ENCODE data around the gene KCNC1.

KCNC1 gene

DNA sequence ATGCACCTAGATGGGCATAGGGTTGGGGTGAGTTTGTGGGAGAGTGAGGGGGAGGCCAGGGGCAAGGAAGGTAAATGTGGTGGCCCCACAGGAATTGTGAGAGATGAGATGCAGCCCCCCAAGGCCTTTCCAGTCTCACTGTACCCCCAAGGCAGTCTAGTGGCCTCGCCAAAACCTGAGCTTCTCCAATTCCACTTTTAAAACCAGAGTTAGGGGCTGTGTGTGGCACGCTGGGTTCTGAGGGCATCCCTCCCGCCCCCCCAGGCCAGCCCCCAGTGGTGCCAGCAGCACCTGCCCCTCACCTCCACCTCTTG is 40.4 kb downstream of the KCNC1 start:
- no peak for DNase-seq

DNA sequence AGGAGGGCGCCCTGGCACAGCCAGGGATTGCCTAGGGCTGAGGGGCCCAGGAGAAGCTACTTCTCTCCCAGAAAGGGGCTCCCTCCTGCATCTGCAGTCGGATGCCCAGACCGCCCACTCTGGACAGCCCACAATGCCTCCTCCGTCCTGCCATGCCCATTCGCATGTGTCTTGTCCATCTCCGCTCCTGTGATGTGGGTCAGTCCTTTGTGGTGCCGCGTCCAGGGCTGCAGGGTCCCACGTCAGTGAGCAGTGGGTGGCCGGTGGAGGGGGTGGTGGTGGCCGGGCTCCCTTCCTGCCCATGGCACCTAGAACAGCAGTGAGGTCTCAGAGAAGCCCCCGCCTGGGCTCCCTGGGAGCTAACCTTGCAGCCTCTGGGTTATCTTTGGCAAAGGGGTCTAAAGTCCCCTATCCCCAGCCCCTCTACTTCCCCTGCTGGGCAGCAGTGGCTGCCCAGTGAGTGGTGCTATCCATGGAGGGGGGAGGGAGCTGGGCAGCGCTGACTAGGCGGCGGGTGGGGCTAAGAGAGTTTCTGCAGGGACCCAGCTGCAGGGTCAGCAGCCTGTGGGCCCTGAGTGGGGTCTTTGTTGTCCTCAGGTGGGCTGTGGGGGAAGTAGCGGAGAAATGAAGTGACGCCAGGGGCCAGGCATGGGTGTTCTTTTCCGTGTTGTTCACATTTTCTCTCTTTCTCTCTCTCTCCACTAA is 41.1 kb downstream of the KCNC1 start:
- DNase-seq: no peak

DNA sequence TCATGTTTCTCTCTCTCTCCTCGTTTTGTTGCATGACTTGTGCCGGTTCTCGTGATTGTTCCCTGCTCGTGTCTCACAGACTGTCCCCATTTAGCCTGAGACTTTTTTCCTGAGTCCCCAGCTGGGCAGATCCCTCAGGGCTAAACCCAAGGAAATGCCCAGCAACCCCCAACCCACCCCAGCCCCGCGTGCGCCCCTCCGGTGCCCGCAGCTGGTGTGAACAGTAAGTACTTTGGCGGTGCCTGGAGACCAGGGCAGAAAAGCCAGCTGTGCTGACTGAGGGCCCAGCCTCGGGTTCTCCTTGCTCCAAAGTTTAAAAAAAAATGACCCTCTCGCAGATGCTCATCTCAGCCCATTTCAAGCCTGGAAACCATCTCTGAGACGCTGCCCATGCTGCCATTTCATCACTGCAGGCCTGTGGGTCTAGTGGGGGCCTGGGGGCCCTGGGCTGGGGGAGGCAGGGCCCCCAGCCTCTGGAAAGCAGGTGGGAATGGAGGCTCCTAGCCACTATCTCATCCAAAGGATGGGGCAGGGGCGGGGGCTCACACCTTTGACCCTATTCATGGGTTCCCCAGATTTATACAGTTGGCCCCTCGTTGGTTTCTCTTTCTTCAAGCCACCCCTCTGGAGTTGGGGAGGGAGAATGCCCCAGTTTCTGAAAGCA is 41.8 kb downstream of the KCNC1 start:
- DNase-seq: no peak

DNA sequence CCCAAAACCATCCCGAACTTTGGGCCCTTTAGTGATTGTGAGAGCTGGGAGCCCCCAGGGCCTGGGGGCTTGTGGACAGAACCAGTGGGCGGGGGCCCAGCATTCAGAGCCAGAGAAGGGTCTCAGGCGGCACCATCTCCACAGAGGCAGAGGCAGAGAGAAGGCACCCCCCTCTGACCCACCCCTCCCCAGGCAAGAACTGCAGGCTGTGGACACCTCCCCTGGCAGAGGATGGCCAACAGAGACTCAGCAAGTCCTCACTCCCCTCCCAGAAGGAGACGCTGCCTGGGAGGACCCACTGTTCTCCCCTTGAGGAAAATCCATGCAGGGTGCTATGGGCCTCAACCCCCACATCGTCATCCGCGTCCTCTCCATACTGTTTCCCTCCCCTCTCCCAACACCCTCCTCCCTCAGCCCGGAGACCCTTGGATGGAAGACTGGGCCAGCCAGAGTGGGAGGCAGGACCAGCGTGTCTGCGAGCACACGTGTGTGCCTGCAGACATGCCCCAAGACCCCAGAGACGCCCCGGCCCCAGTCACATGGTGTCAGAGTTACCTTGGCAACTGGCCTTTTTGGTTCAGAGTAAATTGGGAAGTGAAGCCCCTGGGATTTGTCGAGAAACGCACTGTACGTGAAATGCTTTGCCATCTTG is 42.6 kb downstream of the KCNC1 start:
- DNase-seq: no peak

DNA sequence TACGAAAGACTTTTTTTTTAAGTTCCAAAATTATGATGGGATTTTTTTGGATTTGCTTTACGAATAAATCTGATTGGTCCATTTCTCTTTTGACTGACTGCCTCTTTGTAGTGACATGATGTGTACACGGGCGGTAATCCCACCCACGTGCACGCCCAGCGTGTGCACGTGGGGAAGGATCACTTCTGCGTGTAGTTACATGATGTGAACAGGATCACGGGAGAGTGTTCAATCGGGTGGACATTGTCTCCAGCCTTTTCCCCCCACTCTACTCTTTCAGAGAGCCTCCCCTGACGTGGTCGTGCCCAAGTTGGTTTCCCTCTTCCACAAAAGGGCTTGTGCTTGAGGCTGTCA is 43.1 kb downstream of the KCNC1 start:
- DNase-seq: no peak

DNA sequence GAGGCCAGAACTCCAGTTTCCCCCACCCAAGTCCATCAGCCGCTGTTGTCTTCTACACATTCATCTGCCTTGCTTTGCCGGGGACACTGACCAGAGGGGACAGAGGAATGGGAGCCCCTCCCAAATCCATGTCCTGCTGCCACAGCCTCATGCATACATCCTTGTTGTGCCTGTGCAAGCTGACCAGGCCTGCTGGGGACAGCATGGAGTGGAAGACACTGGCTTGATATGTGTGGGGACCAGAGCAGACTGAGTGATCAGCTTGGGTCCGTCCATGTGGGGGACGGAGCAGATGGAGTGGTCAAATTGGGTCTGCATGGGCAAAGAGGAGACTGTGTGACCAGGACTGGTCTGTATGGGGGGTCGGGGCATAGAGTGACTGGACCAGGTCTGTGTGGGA is 43.8 kb downstream of the KCNC1 start:
- no peak for DNase-seq

DNA sequence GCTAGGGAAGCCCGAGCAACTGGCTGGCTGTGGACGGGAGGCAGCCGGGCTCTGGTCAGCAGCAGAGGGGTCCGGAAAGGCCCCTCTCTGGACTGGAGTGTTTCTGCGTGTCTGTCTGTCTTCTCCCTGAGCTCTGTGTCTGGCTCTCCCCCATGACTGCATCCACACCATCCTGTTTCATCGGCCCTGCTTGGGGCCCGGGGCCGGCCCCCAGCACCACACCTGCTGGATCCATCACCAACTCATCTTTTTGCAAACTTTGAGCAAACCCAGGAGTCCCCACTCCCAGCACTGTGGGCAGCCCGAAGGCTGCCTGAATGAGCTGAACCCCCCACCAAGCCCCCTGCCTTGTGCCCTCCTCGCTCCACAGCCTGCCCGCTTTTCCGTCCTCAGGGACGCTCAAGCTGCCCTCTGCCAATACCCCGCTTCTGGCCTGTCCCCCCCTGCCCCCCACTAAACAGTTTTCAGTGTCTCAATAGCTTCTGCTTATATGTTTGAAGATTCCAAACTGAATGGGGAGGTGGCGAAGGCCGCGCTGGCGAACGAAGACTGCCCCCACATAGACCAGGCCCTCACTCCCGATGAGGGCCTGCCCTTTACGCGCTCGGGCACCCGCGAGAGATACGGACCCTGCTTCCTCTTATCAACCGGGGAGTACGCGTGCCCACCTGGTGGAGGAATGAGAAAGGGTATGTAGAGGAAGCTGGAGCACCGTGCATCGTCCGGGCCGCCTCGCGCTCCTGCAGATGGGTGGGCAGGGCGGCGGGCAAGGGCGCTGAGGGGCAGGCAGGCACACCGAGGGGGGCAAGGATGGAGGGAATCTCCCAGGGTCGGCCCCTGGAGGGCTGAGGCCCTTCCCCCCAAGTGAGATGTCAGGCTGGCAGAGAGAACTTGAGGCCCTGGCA is 44.6 kb downstream of the KCNC1 start:
- DNase-seq: no peak

DNA sequence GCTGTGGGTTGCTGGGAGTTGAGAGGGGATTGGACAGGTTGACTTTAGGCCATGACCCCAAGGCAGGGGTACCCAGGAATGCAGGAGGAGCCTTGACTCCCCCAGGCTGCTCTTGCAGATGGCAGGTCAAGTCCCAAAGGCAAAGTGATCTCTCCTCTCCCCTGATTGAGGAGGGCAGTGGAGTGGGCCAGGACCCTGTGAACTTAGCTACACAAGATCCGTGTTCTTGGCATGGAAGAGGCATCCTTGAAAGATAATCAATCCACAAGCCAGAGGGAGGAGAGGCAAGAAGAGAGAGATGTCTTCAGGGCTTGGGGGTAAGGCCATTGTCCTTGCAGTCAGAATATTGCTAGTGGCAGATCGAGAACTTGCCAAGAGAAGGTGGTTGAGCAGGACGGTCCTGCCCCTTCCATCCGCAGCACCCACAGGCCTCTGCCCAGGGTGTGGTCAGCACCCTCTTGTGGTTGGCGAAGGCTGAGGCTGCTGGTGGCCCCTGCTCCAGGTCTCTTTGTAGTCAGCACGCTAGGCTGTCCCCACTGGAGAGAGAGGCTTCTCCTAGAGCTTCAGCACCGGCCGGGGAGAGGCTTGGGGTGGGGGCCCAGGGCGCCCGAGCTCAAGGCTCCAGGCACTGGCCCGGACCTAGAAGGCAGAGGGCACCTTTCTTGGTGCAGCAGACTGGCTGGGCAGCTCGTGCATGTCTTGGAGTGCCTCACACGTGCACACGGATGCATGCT is 45.4 kb downstream of the KCNC1 start:
- no peak for DNase-seq

DNA sequence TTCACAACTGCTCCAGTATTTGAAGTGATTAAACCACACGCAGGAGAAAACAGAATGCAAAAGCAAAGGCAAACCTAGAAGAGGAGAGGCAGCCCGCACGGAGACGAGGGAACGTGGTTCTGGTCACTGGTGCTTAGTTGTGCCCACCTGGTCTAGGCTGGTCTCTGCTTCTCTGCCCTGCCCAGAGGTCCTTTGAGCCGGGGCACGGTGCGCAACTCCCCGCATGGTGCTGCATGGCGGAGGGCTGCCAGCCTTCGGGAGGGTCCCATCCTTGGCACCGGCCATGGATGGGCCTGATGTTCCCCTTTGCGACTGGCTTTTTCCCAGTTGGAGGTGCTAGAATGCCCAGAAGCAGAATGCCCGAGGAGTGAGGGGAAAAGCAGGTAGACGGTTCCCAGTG is 46.1 kb downstream of the KCNC1 start:
- DNase-seq: no peak

DNA sequence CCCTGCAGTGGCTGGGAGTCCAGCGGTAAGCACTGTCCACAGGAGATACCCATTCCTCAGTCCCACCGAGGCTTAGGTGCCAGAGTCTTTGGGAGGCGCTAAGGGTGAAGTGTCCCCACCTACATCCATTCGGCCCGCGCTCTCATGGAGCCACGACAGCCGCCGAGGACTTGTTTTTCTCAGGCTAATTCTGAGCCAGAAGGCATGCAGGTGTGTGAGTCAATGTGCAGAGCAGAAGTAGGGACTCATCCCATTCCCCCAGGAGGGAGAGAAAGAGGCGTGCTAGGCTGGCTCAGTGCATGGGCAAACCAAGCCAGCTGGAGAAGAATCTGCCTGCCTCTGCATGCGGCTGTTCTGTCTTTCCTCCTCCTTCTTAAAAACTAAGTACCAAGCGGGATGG is 46.6 kb downstream of the KCNC1 start:
- DNase-seq: no peak

DNA sequence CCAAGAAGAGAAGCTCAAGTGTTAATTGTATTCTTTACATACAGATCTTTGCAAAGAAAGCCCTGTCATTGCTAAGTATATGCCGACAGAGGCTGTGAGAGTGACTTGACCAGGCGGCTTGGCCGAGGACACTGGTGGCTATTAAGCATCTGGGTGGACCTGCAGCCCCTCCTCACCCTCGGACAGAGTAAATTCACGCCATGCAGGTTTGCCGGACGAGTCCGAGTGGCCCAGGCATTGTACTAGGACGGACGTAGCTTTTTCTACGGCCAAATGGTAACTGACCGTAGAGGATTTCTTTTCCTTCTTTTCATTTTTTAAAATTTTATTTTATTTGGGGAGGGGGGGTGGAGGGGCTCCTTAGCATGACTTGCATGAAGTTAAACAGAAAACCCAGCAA is 47.0 kb downstream of the KCNC1 start:
- no peak for DNase-seq

DNA sequence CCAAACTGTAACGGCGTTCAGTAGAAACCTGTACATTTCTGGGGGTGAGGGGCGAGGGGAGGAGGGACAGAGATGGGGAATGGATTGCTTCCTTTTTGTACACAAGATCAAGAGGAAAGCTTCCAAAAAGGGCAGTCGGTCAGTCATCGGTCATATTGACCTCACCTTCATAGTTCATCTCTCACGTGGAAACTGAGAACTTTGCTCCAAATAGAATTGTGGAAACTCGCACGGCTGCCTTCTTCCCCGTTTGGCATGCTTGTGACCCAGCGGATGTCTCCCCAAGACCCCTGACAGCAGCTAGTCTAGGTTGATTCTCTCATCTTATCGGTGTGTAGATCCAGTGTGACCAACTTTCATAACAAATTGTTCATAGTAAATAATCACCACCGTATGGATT is 47.6 kb downstream of the KCNC1 start:
- DNase-seq: no peak

DNA sequence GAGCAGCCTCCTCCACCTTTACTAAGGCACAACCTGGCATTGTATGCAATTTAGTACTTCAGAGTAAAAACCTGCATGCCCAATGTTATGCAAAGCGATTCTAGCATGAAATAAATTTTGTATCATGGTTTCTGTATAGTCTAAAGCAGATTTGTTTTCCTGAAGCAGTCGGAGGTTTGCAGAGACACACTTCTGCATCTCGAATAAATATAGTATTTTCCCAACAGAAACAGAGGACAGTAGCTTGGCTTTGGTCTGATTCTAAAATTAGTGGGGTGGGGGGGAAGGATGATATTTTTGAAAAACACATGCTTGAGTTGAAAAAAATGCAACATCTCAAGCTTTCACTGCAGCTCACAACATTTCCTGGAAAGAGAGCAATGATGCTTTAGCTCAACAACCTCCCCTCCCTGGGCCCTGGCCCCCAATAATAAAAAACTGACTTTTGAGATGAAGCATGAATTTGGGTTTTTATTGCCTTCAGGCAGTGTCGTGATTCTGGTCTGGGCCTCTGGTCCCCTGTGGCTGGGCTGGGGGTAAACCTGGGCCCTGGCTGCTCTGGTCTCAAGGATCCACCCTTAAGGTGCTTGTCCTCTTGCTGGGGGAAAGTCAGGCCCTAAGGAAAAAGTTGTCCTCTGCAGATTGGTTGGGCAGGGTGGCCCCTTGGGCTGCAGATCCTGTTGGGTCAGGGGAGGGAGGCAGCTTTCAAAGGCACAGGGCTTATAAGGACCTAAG is 48.2 kb downstream of the KCNC1 start:
- DNase-seq: no peak

DNA sequence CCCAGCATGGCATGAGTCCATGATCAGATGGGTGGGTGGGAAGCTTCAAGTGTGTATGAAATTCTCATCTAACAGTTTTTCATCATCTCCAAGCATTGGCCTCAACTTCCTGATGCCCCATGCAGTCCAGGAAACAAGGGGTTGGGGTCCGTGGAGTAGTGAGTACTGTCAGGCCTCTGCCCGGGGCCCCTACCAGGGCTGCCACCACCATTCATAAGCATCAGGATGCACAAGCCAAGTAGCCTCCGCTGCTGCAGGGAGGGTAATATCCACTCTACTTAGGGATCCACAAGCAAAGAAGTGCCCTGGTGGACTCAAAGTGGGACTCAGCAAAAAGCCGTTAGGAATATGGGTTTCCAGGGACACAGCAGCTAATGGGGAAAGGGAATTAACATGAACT is 49.3 kb downstream of the KCNC1 start:
- no peak for DNase-seq

DNA sequence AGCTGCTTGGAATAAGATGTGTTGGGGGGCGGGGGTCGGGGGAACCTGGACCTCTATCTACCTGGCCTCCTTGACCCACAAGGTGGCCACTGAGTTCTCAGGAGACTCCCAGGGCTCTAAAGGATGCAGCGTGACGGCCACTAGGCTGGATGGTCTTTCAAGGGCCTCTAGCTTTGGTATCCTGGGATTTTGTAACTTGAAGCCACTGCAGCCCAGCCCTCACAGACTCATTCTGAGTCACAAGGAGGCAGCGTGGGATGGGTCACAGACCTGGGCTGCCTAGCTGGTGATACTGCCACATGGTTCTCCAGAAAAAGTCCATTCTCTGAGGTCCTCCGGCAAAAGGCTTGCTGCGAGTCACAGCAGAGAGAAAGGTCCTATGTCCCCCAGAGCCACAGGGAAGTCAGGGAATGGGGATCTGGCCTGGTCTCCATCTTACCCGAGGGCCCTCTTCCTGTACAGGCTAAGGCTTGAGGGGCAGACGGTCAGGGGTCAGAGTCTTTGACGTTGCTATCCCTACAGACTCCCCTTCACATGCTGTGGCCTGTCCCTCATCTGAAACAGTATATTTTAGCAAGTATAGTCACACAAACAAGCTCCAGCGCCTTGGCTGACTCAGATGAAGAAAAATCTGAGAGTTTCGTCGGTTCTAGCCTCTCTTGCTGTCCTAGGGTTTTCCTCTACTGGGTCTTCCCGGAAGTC is 52.4 kb downstream of the KCNC1 start:
- DNase-seq: no peak

DNA sequence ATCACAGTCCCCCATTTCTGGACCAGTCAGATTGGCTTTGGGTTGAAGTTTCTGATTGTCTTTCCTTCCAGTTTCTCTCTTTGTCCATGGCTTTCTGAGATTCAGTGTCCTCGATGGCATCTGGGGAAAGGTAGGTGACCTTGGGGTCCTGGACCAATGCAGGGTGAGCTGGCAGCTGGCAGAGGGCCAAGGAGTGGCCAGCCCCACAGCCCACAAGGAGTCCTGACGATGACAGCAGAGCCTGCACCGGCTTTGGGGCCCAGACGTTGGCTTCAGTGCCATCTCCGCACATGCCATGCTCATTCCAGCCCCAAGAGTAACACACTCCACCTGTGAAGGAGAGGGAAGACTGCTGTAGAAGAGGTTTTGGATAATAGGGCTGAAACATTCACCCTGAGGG is 53.5 kb downstream of the KCNC1 start:
- DNase-seq: no peak

DNA sequence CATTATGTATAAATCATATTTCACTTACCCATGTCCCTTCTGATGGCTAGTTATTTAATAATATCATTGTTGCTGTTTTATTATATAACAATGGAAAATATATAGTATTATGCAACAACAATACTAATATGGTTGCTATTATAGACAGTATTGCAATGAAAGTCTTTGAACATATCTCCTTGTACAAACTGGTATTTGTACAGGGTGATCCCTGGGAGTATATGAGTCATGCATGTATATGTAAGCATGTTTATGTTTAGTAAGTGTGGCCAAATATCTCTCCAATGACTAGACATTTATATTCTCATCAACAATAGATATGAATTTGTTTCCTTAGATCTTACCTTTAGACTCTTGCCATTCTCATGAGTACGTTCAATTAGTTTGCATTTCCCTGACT is 55.9 kb downstream of the KCNC1 start:
- DNase-seq: no peak

DNA sequence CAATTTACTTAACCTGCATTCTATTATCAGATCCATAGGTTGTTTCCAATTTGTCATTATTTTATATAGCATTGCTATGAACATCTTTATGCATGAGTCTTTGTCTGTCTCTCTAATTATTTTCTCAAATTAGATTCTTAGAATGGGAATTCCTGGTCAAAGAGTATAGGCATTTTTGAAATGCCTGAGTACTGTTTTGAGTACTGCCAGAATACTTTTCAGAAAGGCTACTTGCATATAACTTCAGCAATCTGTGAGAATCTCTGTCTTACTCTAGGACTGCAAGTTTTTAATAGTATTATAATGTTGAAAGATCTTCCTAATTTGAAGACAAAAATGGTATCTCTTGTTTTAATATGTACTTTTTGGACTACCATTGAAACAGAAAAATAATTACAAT is 56.6 kb downstream of the KCNC1 start:
- no peak for DNase-seq

DNA sequence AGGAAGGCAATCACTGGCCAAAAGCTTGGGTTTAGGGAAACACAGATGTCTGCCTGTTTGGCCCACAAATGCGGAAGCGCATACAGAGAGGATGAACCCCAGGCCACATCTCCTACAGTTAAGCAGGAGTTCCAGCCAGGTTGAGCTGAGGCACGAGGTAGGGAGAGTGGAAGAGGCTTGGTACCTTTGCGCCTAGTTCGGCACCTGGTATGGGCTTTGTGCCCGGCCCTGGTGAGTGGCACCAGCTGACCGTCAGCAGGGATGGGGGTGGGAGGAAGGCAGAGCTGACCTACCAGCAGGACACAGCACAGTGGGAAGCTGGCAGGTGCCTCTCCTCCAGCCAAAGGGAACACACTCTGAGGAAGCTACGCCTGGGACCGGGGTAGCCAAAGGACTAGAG is 57.6 kb downstream of the KCNC1 start:
- no peak for DNase-seq

DNA sequence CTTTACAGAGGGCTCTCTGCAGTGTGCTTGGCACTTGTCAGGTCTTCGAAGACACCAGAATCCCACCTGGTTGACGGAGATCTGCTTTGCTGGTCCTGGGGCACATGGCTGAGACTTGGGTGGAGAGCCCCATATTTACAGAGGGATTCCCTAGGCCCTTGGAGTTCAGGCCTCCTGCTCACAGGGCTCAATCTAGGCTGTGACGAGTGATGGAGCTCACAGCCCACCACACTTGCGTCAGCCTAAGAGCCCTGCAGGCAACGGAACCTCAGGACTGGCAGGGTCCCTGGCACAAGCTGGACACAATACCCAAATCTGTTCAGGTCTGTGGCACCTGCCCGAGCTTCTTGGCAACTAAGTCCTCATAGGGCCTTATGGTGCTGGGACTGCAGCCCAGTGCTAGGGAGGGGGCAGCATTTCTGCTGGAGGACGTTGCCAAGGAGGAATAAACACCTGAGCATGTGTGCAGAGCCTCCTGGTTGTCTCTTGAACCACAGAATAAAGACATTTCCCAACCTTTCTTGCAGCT is 59.1 kb downstream of the KCNC1 start:
- no peak for DNase-seq

DNA sequence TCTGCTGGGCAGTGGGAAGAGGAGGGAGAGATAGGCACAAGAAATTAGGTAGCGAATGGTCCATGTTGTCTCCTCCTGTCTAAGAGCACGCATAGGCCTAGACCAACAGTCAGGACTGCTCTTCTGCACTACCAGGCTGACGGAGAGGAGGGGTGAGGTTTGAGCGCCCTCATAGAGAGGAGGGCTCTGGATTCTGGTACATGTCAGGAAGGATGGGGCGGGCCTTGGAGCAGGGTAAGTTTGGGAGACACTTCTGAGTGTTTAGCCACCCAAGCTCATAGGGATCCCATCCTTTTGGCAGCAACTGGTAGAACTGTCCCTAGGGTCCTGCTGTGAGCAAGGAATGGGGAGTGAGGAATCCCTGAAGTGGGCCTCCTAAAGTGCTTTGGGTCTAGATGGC is 60.4 kb downstream of the KCNC1 start:
- DNase-seq: no peak
